ENCODE measurements around the gene CACYBP. TPM values are rescaled to one million over a fixed set of nuclear protein-coding genes. Genes with fewer than 3 reads are reported as not detected.

Gene CACYBP
- total RNA-seq, 4 donors from 2014 or later: 65.9 to 104 (median 83.4) TPM

Small RNA genes lying within 50 kb of the gene (small RNA-seq; reads per million reads assigned to genes)
- gene RF00019 (not detected), gene RNU6-307P (not detected)

Other genes starting within 250 kb of the CACYBP start
- 10 to 100 TPM in 3 of 4 donors, 1 to 10 TPM in 1; 6.4 to 50.3 (median 35.3) TPM for gene MRPS14, start 23.5 kb downstream of the CACYBP start, total RNA-seq
- 1 to 10 TPM in 1 of 4 donors, not detected in 3; 5.9 TPM for gene TNN, start 67.9 kb downstream of the CACYBP start, total RNA-seq
- gene KIAA0040, start 192.8 kb downstream of the CACYBP start, total RNA-seq: 10 to 100 TPM; 12.3 to 22.1 (median 16.3) TPM